RWPE2 (cell line): ENCODE measurements around the gene EXOC3L1.

Experiments used
- ATAC-seq: fragments of 200-7000 bp; cut with Tn5 transposase; 3 replicates; pipeline ENCODE4 v1.9.1; 2021; ENCODE audit warnings: low read depth
- DNase-seq: peaks from one replicate; pipeline ENCODE4 v3.0.0-alpha.2; 2020; ENCODE audit warnings: low spot score
- H3K27ac ChIP-seq: fragments of 450-650 bp; 2 replicates; pipeline ENCODE4 v1.5.1; 2017; ENCODE audit warnings: mild to moderate bottlenecking; ENCODE audit not compliant: poor library complexity, severe bottlenecking
- H3K27me3 ChIP-seq: fragments of 250-450 bp; sonication (Bioruptor Pico); 2 replicates; pipeline ENCODE4 v1.5.1; 2021; ENCODE audit warnings: mild to moderate bottlenecking, moderate library complexity; ENCODE audit not compliant: insufficient read depth, poor library complexity, severe bottlenecking
- H3K36me3 ChIP-seq: fragments of 250-450 bp; sonication (Bioruptor Pico); 2 replicates; pipeline ENCODE4 v1.5.1; 2020; ENCODE audit warnings: low read depth, mild to moderate bottlenecking, moderate library complexity
- H3K4me1 ChIP-seq: fragments of 250-450 bp; sonication (Bioruptor Pico); 2 replicates; pipeline ENCODE4 v1.5.1; 2021; ENCODE audit warnings: mild to moderate bottlenecking, moderate library complexity; ENCODE audit not compliant: insufficient read depth, poor library complexity, severe bottlenecking
- H3K4me3 ChIP-seq: fragments of 250-450 bp; sonication (Bioruptor Pico); 2 replicates; pipeline ENCODE4 v1.5.1; 2021; ENCODE audit warnings: mild to moderate bottlenecking, moderate library complexity; ENCODE audit not compliant: severe bottlenecking
- H3K9me3 ChIP-seq: fragments of 250-450 bp; sonication (Bioruptor Pico); 2 replicates; pipeline ENCODE4 v1.5.1; 2021; ENCODE audit warnings: mild to moderate bottlenecking, moderate library complexity; ENCODE audit not compliant: severe bottlenecking
- TF ChIP-seq, protein P1 (sequence below): fragments of 450-650 bp; IDR thresholded peaks from one replicate; pipeline ENCODE4 v1.5.1; 2017; ENCODE audit warnings: mild to moderate bottlenecking, moderate library complexity; ENCODE audit not compliant: poor library complexity, severe bottlenecking

The EXOC3L1 gene

DNA sequence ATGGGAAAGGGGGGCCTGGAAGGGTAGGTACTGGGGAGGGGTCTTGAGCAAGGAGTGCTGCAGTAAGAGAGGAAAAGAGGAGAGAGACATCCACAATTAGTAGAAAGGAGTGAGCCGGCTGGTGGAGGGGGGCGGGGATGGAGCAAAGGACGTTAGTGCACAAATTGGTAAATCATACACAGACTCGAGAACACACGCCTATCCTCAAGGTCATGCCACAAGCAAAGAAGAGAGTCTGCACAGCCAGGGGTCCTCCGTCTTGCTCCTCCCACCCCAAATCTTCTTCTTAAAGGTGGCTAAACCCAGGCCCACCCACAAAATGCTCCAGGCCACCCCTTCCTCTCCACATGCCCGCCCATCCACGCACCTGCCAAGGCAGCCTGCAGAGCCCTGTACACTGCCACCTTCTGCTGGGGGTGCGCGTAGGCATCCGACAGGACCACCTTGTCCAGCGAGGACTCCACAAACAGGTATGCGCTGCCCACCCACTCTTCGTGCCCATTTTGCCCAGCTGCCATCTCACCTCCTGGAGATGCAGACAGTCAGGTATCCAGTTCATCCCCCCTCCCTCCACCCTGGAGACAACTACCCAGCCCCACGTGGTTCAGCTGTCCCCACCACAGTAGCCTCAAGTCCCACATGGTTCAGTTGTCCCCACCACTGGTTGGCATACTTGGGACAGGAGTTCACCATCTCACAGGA, 33.6 kb downstream of the EXOC3L1 start:
- H3K36me3 ChIP-seq: no peaks in the 10 kb centered on the region
- ATAC-seq (no peak), DNase-seq (peak; percentile 49)
- TF ChIP-seq, protein P1, sequence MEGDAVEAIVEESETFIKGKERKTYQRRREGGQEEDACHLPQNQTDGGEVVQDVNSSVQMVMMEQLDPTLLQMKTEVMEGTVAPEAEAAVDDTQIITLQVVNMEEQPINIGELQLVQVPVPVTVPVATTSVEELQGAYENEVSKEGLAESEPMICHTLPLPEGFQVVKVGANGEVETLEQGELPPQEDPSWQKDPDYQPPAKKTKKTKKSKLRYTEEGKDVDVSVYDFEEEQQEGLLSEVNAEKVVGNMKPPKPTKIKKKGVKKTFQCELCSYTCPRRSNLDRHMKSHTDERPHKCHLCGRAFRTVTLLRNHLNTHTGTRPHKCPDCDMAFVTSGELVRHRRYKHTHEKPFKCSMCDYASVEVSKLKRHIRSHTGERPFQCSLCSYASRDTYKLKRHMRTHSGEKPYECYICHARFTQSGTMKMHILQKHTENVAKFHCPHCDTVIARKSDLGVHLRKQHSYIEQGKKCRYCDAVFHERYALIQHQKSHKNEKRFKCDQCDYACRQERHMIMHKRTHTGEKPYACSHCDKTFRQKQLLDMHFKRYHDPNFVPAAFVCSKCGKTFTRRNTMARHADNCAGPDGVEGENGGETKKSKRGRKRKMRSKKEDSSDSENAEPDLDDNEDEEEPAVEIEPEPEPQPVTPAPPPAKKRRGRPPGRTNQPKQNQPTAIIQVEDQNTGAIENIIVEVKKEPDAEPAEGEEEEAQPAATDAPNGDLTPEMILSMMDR: no peak
- no peaks in the 10 kb centered on the region for H3K4me1 ChIP-seq
- H3K4me3 ChIP-seq: no peak overlapping the region
- no peaks in the 10 kb centered on the region for H3K27me3 ChIP-seq
- H3K9me3 ChIP-seq: no peaks in the 10 kb centered on the region
- no peak overlapping the region for H3K27ac ChIP-seq

DNA sequence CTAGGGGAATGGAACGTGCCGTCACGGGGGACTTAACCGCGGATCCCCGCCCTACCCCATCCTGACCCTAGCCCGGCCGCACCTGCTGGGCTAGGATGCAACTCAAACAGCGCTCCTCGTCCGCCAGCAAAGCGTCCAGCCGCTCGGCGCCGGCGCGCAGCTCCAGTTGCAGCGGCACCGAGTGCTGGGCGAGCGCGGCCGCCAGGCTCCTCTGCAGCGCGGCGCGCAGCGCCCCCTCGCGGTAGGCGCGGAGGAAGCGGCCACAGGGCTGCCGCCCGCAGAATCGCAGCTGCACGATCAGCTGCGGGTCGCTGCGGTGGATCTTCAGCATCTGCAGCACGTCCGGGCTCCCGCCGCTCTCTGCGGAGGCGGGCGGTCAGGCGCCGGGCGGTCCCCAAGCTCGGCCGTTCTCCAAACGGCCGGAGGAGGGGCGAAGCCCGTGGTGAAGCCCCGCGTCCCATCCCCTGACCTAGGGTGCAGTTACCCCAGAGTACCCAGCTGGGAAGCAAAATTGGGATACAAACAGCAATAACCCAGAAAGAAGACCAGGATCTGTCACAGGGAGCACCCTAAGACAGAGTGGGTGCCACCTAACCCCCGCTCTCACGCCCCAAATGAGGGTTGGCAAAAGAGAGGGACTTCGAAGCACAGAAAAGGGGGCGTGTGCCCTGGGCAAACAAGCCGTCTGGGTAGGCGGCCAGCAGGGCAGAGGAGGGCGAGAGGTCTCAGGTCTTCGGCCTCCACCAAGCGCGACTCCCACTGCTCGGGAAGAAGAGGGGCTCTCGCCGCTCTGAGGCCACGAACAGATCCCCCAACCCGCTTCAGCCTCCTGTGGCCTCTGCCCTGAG, 34.4 kb downstream of the EXOC3L1 start:
- DNase-seq: peak; percentile 55
- ATAC-seq: peak; percentile 59
- TF ChIP-seq, protein P1: peak; percentile 98
- Histone ChIP-seq H3K27ac (no peak overlapping the region), H3K9me3 (no peaks in the 10 kb centered on the region), H3K4me3 (no peak overlapping the region), H3K27me3 (no peaks in the 10 kb centered on the region), H3K36me3 (no peaks in the 10 kb centered on the region), H3K4me1 (no peaks in the 10 kb centered on the region)

DNA sequence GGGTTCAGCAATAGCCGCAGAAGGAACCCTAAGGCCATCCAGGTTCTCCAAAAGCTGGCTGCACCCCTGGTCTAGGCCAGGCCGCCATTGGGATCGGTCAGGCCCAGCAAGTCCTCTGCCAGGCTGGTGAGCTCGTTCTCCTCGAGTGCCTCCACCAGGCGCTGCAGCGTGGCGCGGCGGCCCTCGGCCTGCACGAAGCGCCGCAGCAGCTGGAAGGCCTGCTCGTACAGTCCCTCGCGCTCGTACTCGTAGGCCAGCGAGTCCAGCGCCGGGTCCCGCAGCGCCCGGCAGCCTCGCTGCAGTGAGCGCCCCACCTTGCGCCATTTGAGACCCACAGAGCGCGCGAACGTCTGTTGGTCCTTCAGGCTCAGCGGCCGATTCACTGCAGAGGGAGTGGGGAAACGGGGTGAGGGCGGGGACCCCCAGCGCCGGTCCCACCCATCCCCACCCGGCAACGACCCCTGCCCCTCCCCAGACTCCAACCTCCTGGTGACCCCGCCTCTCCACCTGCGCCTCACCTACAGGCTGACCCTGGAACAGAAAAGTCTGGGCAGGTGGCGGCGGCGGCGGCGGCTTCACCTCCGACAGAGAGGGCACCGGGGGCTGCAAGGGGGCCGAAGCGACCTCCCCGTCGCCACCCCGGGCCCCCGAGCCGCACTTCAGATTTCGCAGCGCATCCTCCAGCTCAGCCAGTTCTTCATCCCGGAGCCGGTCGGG, 35.2 kb downstream of the EXOC3L1 start:
- no peak overlapping the region for H3K27ac ChIP-seq
- no peaks in the 10 kb centered on the region for H3K4me1 ChIP-seq
- DNase-seq (peak; percentile 64), ATAC-seq (no peak)
- TF ChIP-seq, protein P1: no peak
- no peaks in the 10 kb centered on the region for H3K27me3 ChIP-seq
- no peaks in the 10 kb centered on the region for H3K36me3 ChIP-seq
- H3K4me3 ChIP-seq: no peak overlapping the region
- H3K9me3 ChIP-seq: no peaks in the 10 kb centered on the region

DNA sequence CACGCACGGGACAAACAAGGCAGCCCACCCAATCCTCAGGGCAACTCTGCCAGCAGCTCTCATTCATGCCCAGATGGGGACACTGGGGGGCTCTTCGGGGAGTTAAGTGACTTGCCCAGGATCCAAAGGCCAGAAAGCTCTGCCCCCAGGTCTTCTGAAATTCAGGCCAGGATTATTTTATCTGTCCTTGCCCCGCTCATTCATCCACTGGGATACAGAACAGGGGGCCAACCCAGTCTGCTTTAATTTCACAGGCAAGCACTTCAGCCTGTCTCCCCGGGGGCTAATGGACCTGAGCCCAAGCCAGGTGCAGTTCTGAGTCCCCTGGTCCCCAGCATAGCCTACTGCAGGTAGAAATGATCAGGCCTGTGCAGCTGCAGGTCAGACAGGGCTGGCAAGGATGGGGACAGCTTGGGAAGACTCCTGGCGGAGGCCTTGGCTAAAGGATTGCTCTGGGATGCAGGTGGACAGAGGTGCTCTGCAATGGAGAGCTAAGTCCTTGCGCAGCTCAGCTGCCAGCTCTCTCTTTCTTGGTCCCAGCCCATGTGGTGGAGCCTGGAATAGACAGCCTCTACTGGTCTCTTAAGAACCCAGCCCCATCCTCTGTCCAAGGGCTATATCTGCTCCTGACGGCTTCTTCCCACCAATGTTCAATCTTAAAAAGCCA, 38.4 kb downstream of the EXOC3L1 start:
- Histone ChIP-seq H3K4me3 (no peak overlapping the region), H3K27ac (peak overlapping the region; percentile 42), H3K27me3 (no peaks in the 10 kb centered on the region), H3K4me1 (no peaks in the 10 kb centered on the region), H3K9me3 (no peaks in the 10 kb centered on the region), H3K36me3 (peaks cover 16% of the 10 kb centered on the region)
- TF ChIP-seq, protein P1: no peak
- ATAC-seq: no peak
- DNase-seq: peak; percentile 28
